AG08395 (cell line): ENCODE results near the gene SH2D3A.
"Not testable (repeated sequence)": the region's sequence is repeated elsewhere in the genome, so short reads cannot be mapped to it uniquely, and the experiment has no call there.

Experiments used
- DNase-seq: peaks from one replicate; pipeline ENCODE4 v3.0.0; 2012; ENCODE audit warnings: mixed read lengths, low spot score

SH2D3A gene

DNA sequence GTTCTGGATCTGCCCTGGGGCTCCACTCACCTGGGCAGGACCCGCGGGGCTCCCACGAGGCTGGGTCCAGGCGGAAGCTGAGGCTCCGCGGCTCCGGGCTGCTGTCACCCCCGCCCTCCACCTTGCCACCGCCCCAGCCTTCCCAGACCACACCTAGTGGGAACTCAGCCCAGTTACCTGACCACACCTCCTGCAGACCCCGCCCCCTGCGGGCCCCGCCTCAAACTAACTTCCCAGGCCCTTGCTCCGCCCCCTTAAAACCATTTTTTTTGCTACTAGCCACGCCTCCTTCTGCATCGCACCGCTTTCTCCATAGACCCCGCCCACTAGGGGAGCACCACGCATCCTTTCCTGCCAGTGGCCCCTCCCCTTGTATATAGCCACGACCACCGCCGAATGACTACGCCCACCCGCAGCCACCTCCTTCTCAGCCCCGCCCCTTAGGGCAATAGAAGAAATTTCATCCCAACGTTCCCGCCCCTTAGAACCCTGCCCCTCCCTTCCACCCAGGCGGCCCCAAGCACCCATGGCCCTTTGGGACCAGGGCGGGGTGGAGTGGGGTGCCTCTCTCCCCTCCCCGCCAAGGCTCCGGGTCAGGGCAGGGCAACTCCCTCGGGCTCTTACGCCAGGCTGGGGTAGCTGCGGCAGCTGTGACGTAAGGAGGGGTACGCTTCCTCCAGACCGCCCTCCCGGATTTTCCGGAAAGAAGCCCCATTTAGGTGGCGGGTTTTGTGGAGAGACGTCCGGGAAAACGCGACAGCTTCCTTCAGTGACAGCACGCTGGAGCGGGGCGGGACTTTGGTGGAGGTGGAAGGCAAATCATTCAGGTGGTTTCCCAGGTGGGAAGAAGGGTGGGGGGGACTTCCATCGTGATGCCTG lies at the start of gene SH2D3A:
SH2D3A (minus strand) TSS at position 79 of the 879 bp plus-strand sequence. CDS start 3,687 bp downstream, outside the sequence.
- DNase-seq, result no peak

DNA sequence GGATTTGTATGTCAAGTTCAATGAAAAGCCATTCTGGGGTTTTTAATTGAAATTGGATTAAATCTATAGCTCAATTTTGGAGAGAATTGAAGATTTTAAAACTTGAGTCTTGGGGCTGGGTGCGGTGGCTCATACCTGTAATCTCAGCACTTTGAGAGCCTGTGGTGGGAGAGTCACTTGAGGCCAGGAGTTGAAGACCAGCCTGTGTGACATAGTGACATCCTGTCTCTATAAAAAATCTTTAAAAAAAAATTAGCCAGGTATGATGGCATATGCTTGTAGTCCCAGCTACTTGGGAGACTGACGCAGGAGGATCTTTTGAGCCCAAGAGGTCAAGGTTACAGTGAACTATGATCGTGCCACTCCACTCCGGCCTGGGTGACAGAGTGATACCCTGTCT lies 46.4 kb upstream of the SH2D3A start:
- no peak for DNase-seq

DNA sequence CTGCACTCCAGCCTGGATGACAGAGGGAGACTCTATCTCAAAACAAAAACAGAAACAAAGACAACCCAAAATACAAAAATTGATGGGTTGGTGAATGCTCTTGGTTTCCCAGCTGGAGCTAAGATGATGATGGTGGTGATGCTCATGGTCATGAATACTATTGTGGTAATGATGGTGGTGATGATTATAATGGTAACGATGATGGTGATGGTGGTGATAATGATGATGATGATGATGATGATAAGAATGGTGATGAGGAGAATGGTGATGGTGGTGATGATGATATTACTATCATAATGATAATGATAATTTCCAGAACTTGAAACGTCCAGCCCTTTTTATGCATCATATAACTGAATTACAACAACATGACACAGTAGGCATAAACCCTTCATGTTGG lies 45.4 kb upstream of the SH2D3A start:
- DNase-seq, result no peak

DNA sequence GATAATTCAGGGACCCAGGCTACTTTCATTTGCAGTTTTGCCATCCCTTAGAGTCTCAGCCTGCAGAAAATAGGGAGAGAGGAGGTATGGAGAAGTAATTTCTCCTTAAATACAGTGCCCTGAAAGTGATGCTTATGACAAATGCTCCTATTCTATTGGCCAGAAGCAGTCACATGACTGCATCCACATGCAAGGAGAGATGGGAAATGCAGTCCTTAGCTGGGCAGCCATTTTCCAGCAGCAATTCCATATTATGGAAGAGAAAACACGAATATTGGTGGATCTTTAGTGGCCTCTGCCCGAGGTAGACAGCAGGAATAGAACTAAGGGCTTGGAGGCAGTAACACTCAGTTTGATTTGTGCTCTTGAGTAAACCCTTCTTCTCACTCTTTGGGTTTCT lies 44.7 kb upstream of the SH2D3A start:
- peak; percentile 44 for DNase-seq

DNA sequence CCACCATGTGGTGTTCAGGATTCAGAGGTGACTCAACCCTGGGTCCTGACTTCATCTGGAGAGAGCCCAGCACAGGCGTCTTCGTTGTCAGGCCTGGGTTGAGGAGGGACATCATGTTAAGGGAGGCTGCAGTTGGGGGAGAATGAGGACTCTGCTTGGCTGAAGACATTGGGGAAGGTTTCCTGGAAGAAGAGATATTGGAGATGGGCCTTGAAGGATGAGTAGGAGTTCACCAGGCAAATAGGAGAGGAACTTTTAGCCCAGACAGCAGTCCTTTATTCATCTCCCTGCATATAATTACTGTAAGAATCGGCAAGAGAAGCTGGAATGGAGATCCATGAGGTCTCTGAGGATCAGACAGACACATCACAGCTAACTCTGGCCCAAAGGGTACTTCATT lies 44.1 kb upstream of the SH2D3A start:
- DNase-seq, result no peak

DNA sequence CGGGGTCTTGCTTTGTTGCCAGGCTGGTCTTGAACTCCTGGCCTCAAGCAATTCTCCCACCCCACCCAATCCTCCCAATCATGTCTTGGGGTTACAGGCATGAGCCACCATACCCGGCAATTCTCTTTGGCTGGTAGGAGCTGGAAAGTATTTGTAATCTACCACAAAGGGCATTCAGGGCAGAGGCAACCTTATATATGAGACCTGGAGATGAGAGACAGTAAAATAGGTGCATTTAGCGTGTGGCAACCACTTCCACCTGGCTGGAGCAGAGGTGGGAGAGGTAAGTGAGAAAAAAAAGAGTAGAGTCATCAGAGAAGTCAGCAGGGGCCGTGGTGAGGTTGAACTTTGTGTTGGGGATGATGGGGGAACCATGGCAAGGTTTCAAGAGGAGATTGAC lies 42.0 kb upstream of the SH2D3A start:
- DNase-seq, result no peak

DNA sequence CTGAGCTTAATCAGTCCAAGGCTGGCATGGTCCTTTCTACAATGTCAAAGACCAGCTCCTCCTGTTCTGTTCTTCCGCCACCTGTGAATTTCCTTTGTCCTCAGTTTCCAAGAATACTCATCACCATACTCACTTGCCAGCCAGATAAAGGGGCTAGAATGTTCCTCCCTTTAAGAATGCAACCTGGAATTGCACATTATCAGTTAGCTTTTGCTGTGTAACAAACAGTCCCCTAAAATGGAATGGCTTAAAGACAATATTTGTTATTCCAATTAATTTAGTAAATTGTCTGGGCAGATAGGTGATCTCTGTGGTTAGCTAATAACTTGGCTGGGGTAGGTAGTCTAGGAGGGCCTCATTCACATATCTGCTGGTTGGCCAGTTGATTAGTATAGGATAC lies 41.3 kb upstream of the SH2D3A start:
- no peak for DNase-seq

DNA sequence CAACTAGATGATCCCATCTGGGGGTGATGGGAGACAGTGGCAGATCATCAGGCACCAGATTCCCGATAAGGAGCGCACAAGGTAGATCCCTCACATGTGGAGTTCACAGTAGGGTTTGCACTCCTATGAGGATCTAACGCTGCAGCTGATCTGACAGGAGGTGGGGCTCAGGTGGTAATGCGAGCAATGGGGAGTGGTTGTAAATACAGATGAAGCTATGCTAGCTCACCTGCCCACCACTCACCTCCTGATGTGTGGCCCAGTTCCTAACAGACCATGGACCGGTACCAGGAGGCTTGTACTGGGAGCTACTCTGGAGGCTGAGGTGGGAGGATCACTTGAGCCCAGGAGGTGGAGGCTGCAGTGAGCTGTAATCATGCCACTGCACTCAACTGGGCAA lies 40.1 kb upstream of the SH2D3A start:
- DNase-seq, result no peak

DNA sequence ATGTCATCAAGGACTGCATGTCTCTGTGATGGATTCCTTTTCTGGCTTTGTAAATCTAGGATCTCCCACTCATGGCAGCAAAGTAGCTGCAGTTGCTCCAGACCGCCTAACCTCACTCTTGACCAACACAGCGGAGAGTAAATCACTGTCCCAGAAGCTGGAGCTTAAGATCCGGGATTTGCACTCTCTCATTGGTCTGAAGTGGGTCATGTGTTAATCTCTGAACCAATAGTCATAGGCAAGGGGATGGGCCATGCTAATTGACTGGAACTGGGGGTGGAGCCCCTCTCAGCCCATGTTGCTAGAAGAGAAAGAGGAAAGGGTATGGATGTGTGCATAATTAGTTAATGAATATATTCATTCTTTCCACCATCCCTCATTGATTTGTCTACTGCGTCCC lies 39.3 kb upstream of the SH2D3A start:
- DNase-seq, result no peak

DNA sequence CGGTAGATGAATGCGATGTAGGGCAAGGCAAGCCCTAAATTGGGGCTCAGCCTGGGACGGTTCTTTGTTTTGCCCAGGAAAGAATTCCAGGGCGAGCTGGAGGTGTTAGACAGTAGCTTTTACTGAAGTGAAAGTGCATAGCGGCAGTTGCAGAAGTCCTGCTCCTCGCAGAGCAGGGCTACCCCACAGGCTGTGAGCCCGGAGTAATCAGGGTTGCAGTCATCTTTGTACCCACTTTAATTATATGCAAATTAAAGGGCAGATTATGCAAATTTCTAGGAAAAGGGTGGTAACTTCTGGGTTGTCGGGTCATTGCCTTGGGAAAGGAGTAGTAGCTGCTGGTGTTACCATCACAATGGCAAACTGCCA lies 35.8 kb upstream of the SH2D3A start:
- no peak for DNase-seq

DNA sequence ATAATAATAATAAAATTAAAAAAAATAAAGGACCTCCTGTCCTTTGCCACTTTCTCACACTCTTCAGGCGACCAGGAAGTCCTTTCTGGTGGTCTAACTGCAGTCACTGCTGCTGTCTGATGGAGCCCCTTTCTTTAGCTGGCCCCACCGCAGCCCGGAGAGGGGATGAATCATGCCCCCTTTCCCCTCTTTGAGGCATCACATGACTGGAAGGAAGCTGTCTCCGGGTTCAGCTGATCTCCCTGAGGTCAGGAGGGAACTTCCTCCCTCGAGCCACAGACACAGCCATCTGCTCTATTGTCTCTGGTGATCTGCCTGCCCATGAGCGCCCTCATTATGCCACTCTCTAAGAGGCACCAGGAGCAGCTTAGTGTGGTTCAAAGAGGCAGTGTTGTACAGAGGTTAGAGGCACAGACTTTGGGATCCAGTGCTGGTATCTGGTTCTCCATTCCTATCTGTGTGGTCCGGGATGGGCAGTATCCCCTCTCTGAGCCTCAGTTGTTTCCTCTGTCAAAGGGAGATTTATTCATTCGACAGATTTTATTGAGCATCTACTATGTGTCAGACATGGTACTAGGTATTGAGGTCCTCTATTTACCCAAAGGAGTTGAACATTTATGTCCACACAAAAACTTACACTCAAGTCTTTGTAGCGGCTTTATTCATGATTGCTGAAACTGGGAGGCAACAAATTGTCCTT lies 35.3 kb upstream of the SH2D3A start:
- DNase-seq, result no peak

DNA sequence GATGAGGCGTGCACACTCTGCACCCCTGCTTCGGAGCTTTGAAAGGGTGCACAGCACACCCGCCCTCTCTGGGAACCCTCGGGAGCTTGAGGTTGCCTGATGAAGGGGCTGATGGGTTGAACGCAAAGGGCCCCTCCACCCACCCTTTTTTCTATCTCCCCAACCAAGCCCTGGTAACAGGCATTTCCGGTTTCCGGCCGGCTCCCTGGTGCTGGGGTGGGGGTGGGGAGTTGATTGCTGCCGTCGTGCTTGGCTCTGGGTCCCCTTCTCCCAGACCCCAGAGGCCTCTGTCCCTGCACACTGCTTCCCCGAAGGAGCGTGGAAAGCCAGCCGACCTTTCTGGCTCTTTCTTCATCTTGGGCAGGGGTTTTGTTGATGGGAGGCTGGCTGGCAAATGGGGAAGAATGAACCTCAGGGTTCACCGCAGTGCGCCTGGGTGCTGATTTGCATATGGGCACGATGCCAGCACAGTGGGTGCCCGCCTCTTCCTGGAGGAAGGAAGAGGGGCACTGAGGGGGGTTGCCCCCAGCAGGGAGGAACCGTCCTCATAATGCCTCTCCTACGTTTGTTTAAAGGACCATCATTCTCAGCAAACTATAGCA lies 34.4 kb upstream of the SH2D3A start:
- peak; percentile 7 for DNase-seq

DNA sequence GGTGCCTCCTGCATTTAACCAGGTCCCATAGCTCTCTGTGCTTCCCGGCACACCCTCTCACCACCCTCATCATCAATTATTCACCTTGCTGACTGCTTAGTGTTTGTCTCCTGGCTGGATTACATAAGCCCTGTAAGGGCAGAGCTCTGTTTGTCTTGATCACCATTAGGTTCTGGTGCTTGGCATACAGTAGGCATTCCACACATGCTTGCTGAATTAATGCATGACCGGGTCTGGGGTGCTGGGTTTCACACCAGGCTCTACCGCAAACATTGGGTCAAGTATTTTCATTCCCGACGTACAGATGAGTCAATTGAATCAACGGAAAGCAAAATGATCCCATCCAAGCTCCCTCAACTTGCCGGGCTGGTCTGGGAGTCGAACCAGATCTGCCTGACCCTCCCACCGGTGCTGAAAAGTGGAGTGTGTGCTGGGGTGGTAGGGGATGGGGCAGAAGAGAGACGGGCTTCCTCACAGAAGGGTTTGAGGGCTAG lies 33.8 kb upstream of the SH2D3A start:
- peak; percentile 31 for DNase-seq

DNA sequence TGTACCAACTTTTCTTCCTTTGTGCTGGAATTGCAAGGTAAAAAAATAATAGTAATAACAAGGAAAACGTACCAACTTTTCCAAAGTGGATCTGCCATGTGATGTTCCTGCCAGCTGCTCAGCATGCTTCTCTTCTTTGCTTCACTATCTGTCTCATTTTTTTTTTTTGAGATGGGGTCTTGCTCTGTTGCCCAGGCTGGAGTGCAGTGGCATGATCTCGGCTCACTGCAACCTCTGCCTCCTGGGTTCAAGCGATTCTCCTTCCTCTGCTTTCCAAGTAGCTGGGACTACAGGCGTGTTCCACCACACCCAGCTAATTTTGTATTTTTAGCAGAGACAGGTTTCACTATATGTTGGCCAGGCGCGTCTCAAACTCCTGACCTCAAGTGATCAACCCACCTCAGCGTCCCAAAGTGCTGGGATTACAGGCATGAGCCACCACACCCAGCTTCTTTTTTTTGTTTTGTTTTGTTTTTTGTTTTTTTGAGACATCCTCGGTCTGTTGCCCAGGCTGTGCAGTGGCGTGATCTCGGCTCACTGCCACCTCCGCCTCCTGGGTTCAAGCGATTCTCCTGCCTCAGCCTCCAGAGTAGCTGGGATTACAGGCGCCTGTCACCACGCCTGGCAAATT lies 33.0 kb upstream of the SH2D3A start:
- DNase-seq, result not testable (repeated sequence)

DNA sequence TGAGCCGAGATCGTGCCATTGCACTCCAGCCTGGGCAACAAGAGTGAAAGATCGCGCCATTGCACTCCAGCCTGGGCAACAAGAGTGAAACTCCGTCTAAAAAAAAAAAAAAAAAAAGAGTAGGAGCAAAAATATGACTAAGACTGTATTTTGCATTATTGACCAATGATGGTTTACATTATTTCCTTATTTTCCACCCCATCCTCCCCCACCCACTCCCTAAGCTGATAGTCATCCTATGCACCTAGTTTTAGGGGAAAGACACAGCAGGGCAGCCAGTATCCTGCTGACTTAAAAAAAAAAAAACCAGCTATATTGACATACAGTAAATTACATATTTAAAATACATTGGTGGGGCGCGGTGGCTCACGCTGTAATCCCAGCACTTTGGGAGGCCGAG lies 30.4 kb upstream of the SH2D3A start:
- DNase-seq, result no peak

DNA sequence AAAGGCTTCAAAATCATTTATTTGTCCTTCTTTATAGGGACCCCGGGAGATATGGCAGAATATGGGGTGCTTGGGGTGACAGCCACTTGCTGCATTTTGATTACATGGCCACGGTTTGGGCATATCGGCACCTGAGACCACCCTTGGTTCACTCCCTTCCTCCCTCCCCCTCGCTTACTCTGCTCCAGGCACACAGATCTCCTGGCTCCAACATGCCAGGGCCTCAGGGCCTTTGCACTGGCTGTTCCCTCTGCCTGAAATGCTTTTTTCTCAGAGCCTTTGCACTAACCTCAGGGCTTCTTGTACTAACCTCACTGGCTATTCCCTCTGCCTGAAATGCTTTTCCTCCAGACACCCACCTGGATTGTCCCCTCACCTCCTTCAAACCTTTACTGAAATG lies 29.0 kb upstream of the SH2D3A start:
- no peak for DNase-seq

DNA sequence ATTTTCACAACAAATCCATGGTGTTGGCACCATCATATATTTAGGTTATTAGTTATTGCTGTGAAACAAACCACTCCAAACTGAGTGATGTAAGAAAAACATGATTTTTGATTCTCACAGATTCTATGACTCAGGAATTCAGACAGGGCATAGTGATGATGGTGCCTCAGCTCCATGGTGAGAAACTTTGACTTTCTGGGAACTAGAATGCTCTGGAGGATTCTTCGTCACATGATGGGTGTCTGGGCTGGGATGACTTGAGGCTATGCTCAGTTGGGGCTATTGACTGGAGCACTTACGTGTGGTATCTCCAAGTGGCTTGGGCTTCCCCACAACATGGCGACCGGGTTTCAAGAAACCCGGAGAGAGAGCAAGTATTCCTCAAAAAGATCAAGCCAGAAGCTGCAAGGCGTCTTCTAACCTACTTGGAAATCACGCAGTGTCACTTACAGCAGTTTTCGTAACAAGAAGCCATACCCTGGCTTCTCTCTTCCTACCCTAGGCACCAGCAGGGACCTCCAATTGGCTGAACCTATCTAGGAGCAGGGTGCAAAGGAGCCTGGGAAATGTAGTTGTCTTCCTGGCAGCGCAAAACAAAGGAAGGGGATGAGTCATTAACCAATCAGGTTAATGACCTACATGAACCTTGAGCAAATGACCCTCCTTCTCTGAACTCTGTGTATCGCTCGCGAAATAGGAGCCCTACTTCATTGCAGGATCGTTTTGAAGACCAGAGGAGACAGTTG lies 27.6 kb upstream of the SH2D3A start:
- DNase-seq, result no peak

DNA sequence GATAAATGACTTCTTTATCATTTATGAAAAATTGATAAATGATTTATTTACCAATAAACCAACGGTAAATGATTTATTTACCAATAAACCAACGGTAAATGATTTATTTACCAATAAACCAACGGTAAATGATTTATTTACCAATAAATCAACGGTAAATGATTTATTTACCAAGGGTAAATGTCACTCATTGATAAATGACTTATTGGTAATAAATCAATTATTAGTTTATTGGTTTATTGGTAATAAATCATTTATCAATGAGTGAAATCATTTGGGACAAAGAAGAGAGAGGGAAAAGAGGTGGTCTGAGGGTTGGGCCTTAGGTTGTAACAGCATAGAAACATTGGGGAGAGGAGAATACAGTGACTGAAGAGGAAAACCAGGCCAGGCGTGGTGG lies 26.7 kb upstream of the SH2D3A start:
- no peak for DNase-seq

DNA sequence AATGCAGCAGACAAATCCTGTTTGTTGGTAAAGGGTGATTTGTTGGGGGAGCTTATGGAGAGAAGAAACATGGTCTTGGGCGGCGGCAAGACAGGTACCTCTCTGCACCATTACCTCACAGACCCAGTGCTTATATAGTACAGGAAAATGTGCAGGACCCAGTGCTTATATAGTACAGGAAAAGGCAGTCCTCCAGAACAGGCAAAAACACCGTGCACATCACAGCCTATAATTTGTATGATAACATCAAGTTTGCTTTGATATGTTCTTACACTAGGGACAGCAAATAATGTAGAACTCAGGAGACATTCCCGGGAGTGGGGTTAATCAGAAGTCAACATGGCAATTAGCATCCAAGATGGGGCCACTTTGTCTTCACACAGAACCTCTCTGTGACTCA lies 26.2 kb upstream of the SH2D3A start:
- no peak for DNase-seq

DNA sequence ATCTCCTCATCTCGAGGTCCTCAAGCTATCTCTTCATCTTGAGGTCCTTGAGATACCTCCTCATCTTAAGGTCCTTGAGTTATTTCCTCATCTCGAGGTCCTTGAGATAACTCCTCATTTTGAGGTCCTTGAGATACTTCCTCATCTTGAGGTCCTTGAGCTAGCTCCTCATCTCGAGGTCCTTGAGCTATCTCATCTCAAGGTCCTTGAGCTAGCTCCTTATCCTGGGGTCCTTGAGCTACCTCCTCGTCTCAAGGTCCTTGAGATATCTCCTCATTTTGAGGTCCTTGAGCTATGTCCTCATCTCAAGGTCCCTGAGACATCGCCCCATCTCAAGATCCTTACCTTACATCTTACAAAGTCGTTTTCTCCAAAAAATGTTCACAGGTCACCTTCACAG lies 24.0 kb upstream of the SH2D3A start:
- DNase-seq, result no peak

DNA sequence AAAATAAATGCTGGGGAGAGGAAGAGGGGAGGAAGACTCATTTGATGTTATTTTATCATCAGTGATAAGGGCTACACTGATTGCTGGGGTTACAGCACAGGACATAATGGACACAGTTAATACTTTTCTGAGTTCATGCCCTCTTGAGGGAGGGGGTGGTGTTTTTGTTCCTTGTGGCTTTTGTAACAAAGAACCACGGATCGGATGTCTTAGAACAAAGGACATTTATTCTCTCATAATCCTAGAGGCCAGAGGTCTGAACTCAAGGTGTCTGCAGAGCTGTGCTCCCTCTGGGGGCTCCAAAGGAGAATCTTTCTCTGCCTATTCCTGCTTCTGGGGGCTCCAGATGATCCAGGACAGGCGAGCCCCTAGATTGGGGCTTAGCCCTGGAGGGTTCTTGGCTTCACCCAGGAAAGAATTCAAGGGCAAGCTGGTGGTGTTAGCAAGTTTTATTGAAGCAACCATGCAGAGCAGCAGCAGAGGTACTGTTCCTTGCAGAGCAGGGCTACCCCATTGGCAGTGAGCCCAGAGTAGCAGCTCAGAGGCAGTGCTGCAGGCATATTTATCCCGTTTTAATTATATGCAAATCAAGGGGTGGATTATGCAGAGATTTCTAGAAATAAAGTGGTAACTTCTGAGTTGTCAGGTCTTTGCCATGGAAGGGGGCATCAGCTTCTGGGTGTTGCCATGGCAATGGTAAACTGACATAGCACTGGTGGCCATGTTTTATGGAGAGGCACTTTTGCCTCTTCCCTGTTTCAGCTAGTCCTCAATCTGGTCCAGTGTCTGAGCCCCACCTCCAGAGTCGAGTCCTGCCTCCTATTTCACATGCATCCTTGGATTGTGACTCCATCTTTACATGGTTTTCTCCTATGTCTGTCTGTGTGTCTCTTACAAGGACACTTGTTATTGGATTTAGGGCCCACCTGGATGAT lies 23.2 kb upstream of the SH2D3A start:
- no peak for DNase-seq
